22Rv1 (cell line): ENCODE results near the gene COPS6.

Source experiments
- ZFX ChIP-seq: fragments of 450-650 bp; IDR thresholded peaks from 2 replicates; pipeline ENCODE4 v1.6.1; 2017; ENCODE audit warnings: antibody characterized with exemption, borderline replicate concordance
- TF ChIP-seq, protein P1 (sequence below): fragments of 450-650 bp; IDR thresholded peaks from 2 replicates; pipeline ENCODE4 v1.5.1; 2017; ENCODE audit warnings: mild to moderate bottlenecking

DNA sequence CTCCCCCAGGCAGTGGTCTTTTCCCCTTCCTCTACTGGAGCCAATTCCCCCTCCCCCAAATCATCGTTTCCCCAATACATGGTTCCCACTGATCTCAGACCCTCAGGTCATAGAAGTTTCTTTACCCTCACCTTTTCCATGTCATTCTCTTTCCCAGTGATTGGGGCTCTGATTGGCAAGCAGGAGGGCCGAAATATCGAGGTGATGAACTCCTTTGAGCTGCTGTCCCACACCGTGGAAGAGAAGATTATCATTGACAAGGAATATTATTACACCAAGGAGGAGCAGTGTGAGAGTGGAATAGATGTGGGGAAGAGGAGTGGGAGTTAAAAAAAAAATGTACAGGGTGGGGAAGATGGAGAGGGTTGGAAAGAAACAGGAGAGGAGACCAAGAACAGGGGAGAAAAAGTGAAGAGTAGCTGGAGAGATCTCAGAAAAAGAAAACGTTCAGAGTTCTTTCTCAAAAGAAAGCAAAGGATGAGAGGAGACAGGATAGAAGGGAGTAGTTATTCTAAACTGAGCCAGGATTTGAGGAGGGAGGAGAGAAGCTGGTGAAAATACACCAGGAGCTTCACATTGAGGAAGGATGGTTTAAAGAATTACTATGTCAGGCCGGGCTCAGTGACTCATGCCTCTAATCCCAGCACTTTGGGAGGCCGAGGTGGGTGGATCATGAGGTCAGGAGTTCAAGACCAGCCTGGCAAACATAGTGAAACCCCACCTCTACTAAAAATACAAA lies 858 bp downstream of the COPS6 start:
- TF ChIP-seq, protein P1, sequence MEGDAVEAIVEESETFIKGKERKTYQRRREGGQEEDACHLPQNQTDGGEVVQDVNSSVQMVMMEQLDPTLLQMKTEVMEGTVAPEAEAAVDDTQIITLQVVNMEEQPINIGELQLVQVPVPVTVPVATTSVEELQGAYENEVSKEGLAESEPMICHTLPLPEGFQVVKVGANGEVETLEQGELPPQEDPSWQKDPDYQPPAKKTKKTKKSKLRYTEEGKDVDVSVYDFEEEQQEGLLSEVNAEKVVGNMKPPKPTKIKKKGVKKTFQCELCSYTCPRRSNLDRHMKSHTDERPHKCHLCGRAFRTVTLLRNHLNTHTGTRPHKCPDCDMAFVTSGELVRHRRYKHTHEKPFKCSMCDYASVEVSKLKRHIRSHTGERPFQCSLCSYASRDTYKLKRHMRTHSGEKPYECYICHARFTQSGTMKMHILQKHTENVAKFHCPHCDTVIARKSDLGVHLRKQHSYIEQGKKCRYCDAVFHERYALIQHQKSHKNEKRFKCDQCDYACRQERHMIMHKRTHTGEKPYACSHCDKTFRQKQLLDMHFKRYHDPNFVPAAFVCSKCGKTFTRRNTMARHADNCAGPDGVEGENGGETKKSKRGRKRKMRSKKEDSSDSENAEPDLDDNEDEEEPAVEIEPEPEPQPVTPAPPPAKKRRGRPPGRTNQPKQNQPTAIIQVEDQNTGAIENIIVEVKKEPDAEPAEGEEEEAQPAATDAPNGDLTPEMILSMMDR: no peak
- TF ChIP-seq ZFX: no peak
